ENCODE measurements around the gene F8.
A peak's percentile ranks its signal among the peaks of the same experiment; 100 is the strongest.
"Not testable (repeated sequence)": the region's sequence is repeated elsewhere in the genome, so short reads cannot be mapped to it uniquely, and the experiment has no call there.

The F8 gene

GRCh38 chrX:155009994-155010472 lies 12.5 kb downstream of the F8 start:
- no peak for DNase-seq
- Mint-ChIP-seq H3K27me3 (no peaks in the 10 kb centered on the region), H3K4me3 (no peak overlapping the region), H3K4me1 (peaks cover 7% of the 10 kb centered on the region), H3K27ac (no peak overlapping the region), H3K36me3 (ENCODE audit: low read depth) (no peaks in the 10 kb centered on the region), H3K9me3 (no peaks in the 10 kb centered on the region)
- ATAC-seq: no peak

DNA sequence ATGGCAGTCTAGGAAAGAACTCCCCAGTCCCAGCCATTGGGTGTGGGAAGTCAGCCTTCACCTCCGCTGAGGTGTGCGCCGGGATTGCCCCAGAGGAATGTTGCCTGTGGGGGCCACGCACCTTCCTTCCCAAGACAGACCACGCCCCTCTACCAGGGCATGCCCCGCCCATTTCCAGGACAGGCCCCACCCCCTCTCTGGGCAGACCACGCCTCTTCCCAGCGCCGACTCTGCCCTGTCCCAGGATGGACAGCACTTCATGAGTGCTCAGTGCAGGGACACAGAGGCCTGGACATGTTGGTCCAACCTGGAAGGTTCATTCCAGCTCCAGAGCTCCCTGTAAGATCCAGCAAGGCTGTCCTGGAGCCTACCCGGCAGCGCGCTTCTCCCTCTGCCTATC lies 13.9 kb downstream of the F8 start:
- ATAC-seq; DNase-seq; H3K27ac Mint-ChIP-seq; H3K4me1 Mint-ChIP-seq; H3K9me3 Mint-ChIP-seq; H3K4me3 Mint-ChIP-seq; H3K36me3 Mint-ChIP-seq (ENCODE audit: low read depth); H3K27me3 Mint-ChIP-seq: not testable (repeated sequence)

DNA sequence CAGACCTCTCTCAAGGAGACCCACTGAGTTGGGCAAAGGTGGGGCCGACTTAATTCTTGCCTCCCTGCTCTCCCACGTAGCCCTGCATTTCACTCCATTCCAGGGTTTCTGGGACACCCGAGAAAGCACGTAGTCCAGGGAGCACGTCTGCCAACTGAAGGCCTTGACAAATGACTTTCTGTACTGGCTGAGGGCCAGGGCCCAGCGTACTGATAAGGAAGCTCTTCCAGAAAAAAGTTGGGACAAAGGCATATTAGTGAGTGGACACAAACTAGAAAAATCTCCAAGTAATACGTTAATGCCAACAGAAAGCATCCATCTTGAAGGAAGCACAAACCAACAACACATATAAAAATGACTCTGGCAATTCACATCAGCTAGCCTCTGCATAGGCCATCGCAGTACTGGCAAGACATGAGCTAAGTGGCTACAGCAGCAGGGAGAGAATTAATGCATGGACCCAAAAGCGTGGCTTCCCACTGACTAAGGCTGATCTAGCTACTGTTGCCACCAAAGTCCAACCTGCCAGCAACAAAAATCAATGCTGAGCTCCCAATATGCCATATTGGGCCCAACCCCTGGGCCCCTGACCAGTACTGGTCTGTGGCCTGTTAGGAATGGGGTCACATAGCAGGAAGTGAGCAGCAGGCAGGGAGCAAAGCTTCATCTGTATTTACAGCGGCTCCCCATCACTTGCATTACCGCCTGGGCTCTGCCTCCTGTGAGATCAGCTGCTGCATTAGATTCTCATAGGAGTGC lies 15.4 kb downstream of the F8 start:
- not testable (repeated sequence) for DNase-seq; H3K4me3 Mint-ChIP-seq; ATAC-seq; H3K9me3 Mint-ChIP-seq; H3K27ac Mint-ChIP-seq; H3K36me3 Mint-ChIP-seq (ENCODE audit: low read depth); H3K27me3 Mint-ChIP-seq; H3K4me1 Mint-ChIP-seq

- H3K27ac Mint-ChIP-seq; H3K4me1 Mint-ChIP-seq; H3K9me3 Mint-ChIP-seq; H3K27me3 Mint-ChIP-seq; H3K4me3 Mint-ChIP-seq; ATAC-seq; DNase-seq; H3K36me3 Mint-ChIP-seq (ENCODE audit: low read depth): not testable (repeated sequence)
Observed at GRCh38 chrX:155006379-155006778, 16.1 kb downstream of the F8 start.

- Mint-ChIP-seq H3K36me3 (ENCODE audit: low read depth) (no peaks in the 10 kb centered on the region), H3K9me3 (no peaks in the 10 kb centered on the region), H3K27me3 (peaks cover 3% of the 10 kb centered on the region)
Observed at GRCh38 chrX:155005190-155005589, 17.3 kb downstream of the F8 start.

GRCh38 chrX:155001873-155002272 lies 20.6 kb downstream of the F8 start:
- ATAC-seq: no peak
- Mint-ChIP-seq H3K27ac (no peak overlapping the region), H3K9me3 (no peaks in the 10 kb centered on the region), H3K36me3 (ENCODE audit: low read depth) (no peaks in the 10 kb centered on the region), H3K4me3 (no peak overlapping the region), H3K27me3 (peaks cover 3% of the 10 kb centered on the region), H3K4me1 (peaks cover 5% of the 10 kb centered on the region)
- DNase-seq: no peak

More at GRCh38 chrX:155005190-155005589, 17.3 kb downstream of the F8 start:
- no peak for DNase-seq
- ATAC-seq: no peak
- Mint-ChIP-seq H3K27ac (no peak overlapping the region), H3K4me1 (peaks cover 5% of the 10 kb centered on the region), H3K4me3 (no peak overlapping the region)

GRCh38 chrX:155000841-155001240 lies 21.7 kb downstream of the F8 start:
- Mint-ChIP-seq H3K27ac (no peak overlapping the region), H3K4me3 (no peak overlapping the region), H3K27me3 (peaks cover 3% of the 10 kb centered on the region), H3K36me3 (ENCODE audit: low read depth) (no peaks in the 10 kb centered on the region), H3K4me1 (peaks cover 5% of the 10 kb centered on the region), H3K9me3 (no peaks in the 10 kb centered on the region)
- no peak for ATAC-seq
- DNase-seq: no peak

GRCh38 chrX:154998204-154998880 lies 24.2 kb downstream of the F8 start:
- H3K4me1 Mint-ChIP-seq: peaks cover 5% of the 10 kb centered on the region
- H3K9me3 Mint-ChIP-seq: no peaks in the 10 kb centered on the region
- DNase-seq: no peak
- no peaks in the 10 kb centered on the region for H3K36me3 Mint-ChIP-seq (ENCODE audit: low read depth)
- peaks cover 3% of the 10 kb centered on the region for H3K27me3 Mint-ChIP-seq
- H3K27ac Mint-ChIP-seq: no peak overlapping the region
- ATAC-seq: no peak
- H3K4me3 Mint-ChIP-seq: no peak overlapping the region

DNA sequence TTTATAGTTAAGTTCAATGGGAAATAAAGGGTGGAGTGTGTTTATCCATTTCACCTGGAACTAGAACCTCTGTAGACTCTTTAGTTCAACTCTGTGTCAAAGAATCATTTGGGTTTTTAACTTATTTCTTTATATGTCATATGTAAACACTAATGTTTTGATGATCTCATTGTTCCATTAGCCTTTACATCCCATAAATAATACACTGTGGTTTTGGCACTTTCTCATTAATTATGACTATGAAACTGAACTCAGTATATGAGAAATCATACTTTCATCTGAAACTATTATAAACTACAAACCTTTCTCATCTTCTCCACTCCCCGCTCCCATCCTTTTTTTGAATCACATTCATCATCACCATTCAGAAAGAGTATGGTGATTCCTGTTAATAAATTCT lies 31.0 kb downstream of the F8 start:
- DNase-seq: no peak
- H3K4me3 Mint-ChIP-seq: peak overlapping the region; percentile 51
- H3K36me3 Mint-ChIP-seq (ENCODE audit: low read depth): no peaks in the 10 kb centered on the region

GRCh38 chrX:154991039-154991438 lies 31.5 kb downstream of the F8 start:
- H3K4me1 Mint-ChIP-seq: peaks cover 23% of the 10 kb centered on the region
- peak overlapping the region; percentile 46 for H3K27ac Mint-ChIP-seq
- no peaks in the 10 kb centered on the region for H3K27me3 Mint-ChIP-seq
- H3K36me3 Mint-ChIP-seq (ENCODE audit: low read depth): no peaks in the 10 kb centered on the region
- H3K4me3 Mint-ChIP-seq: no peak overlapping the region
- DNase-seq (peak; percentile 30), ATAC-seq (peak; percentile 75)
- H3K9me3 Mint-ChIP-seq: no peaks in the 10 kb centered on the region

More for the DNA sequence above, 31.0 kb downstream of the F8 start:
- no peaks in the 10 kb centered on the region for H3K9me3 Mint-ChIP-seq
- ATAC-seq: no peak
- peaks cover 23% of the 10 kb centered on the region for H3K4me1 Mint-ChIP-seq
- H3K27ac Mint-ChIP-seq: peak overlapping the region; percentile 52
- H3K27me3 Mint-ChIP-seq: no peaks in the 10 kb centered on the region

- Mint-ChIP-seq H3K36me3 (ENCODE audit: low read depth) (no peaks in the 10 kb centered on the region), H3K27ac (peak overlapping the region; percentile 46), H3K4me3 (no peak overlapping the region), H3K4me1 (peaks cover 23% of the 10 kb centered on the region), H3K9me3 (no peaks in the 10 kb centered on the region), H3K27me3 (no peaks in the 10 kb centered on the region)
- ATAC-seq (peak; percentile 55), DNase-seq (no peak)
Observed at GRCh38 chrX:154990496-154990895, 32.0 kb downstream of the F8 start.

DNA sequence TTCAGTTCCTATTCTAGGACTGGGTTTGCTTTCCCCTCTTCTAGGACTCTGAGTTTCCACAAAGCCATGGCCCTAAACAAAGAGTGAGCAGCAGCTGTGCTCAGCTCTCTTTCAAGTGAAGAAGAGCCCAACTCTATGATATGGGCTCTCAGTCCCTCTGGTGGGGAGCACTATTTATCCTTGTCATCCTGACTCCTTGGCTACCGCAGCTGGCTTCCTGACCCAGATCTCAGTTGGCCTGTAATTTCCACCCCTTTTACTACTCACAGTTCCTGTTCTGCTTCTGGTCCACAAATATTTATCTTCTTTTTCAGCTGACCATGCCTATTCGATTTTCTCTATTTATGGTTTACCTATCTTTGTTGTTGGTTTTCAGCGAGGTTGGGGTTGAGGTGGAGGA lies 33.8 kb downstream of the F8 start:
- Mint-ChIP-seq H3K4me1 (peaks cover 23% of the 10 kb centered on the region), H3K36me3 (ENCODE audit: low read depth) (no peaks in the 10 kb centered on the region), H3K27ac (no peak overlapping the region), H3K27me3 (no peaks in the 10 kb centered on the region), H3K4me3 (no peak overlapping the region), H3K9me3 (no peaks in the 10 kb centered on the region)
- DNase-seq (no peak), ATAC-seq (no peak)

GRCh38 chrX:154987940-154988339 lies 34.6 kb downstream of the F8 start:
- H3K36me3 Mint-ChIP-seq (ENCODE audit: low read depth): no peaks in the 10 kb centered on the region
- H3K4me3 Mint-ChIP-seq: no peak overlapping the region
- peaks cover 23% of the 10 kb centered on the region for H3K4me1 Mint-ChIP-seq
- no peak for DNase-seq
- H3K27ac Mint-ChIP-seq: no peak overlapping the region
- H3K27me3 Mint-ChIP-seq: no peaks in the 10 kb centered on the region
- no peaks in the 10 kb centered on the region for H3K9me3 Mint-ChIP-seq
- ATAC-seq: no peak

DNA sequence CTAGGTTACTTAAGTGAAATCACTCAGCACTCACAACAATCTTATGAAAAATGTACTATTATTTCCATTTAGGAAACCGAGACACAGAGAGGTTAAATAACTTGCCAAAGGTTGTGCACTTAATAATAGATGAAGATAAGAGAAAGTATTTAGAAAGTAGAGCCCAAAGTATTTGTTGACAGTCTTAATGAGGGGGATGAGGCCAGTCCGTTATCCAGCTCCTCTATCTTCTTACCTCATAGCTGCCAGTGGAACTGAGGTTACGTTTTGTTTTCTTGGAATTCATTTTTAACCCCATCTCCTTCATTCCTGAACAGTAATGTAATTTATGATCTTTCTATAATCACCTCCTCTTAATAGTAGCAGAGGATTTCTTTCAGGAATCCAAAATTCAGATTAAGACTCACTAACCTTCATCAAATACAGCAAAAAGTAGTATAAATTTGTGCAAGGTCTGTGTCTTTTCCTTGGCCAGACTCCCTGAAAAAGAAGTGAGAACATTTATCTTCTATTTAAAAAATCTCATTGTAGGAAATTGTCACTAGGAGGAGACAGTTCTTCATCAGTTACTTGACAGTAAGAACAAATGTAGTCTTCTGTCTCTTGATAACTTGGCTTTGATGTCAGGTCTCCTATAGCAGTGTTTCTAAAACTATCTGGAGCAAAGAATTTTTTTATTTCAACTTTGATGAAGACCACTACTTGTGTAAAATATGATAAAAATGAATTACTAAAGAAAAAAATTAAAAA lies 35.5 kb downstream of the F8 start:
- ATAC-seq: no peak
- Mint-ChIP-seq H3K4me1 (peaks cover 20% of the 10 kb centered on the region), H3K9me3 (no peaks in the 10 kb centered on the region), H3K4me3 (no peak overlapping the region), H3K27ac (no peak overlapping the region), H3K27me3 (no peaks in the 10 kb centered on the region), H3K36me3 (ENCODE audit: low read depth) (no peaks in the 10 kb centered on the region)
- no peak for DNase-seq

GRCh38 chrX:154981116-154981411 lies 41.5 kb downstream of the F8 start:
- Mint-ChIP-seq H3K36me3 (ENCODE audit: low read depth) (no peaks in the 10 kb centered on the region), H3K4me1 (peaks cover 4% of the 10 kb centered on the region), H3K27me3 (no peaks in the 10 kb centered on the region), H3K9me3 (no peaks in the 10 kb centered on the region), H3K4me3 (peak overlapping the region; percentile 73), H3K27ac (no peak overlapping the region)
- DNase-seq (no peak), ATAC-seq (no peak)

Measured in activated naive CD8-positive, alpha-beta T cell treated with anti-CD3 and anti-CD28 coated beads, Interleukin-2, amount 50 U/mL, for 24 hours (primary cell).